OCI-LY3 (cell line): ENCODE measurements around the gene RABEPK.
"Not testable (repeated sequence)": the region's sequence is repeated elsewhere in the genome, so short reads cannot be mapped to it uniquely, and the experiment has no call there.

ENCODE experiments used
- H2AFZ ChIP-seq: fragments of 200-600, 300-600 bp; shearing (Covaris generic); 2 replicates; pipeline ENCODE4 v1.6.0; 2014; ENCODE audit warnings: antibody characterized with exemption, low read depth, low read length
- H3K27ac ChIP-seq: fragments of 200-600, 300-600 bp; sonication (generic); 2 replicates; pipeline ENCODE4 v1.5.1; 2014; ENCODE audit warnings: mild to moderate bottlenecking, low read length, moderate library complexity, mixed read lengths
- H3K27me3 ChIP-seq: fragments of 200-600, 300-600 bp; sonication (generic); 2 replicates; pipeline ENCODE4 v1.6.1; 2014; ENCODE audit warnings: low read depth, low read length, mixed read lengths
- H3K36me3 ChIP-seq: fragments of 200-600, 300-600 bp; sonication (generic); replicated peaks from 2 replicates; pipeline ENCODE3; 2014; ENCODE audit warnings: low read depth, low read length, mixed read lengths
- H3K4me1 ChIP-seq: fragments of 300-600, 200-600 bp; sonication (generic); 2 replicates; pipeline ENCODE4 v1.6.1; 2014; ENCODE audit warnings: low read length, mixed read lengths
- H3K4me2 ChIP-seq: fragments of 200-600, 300-600 bp; sonication (generic); 2 replicates; pipeline ENCODE4 v1.6.1; 2014; ENCODE audit warnings: low read length, mixed read lengths
- H3K4me3 ChIP-seq: fragments of 300-600, 200-600 bp; sonication (generic); 2 replicates; pipeline ENCODE4 v1.5.1; 2014; ENCODE audit warnings: antibody characterized with exemption, mild to moderate bottlenecking, low read length, moderate library complexity
- H3K79me2 ChIP-seq: fragments of 300-600, 200-600 bp; shearing (Covaris generic); 2 replicates; pipeline ENCODE4 v1.6.1; 2014; ENCODE audit warnings: mild to moderate bottlenecking, low read length, mixed read lengths
- H3K9ac ChIP-seq: fragments of 300-600, 200-600 bp; shearing (Covaris generic); 2 replicates; pipeline ENCODE4 v1.6.0; 2014; ENCODE audit warnings: mild to moderate bottlenecking, low read length, moderate library complexity
- H3K9me3 ChIP-seq: fragments of 200-600, 300-600 bp; shearing (Covaris generic); 2 replicates; pipeline ENCODE4 v1.6.1; 2014; ENCODE audit warnings: low read length, mixed read lengths; ENCODE audit not compliant: insufficient read depth
- H4K20me1 ChIP-seq: fragments of 200-600, 300-600 bp; sonication (generic); 2 replicates; pipeline ENCODE4 v1.6.1; 2016; ENCODE audit warnings: low read length, mixed read lengths; ENCODE audit not compliant: insufficient read depth
- EZH2phosphoT487 ChIP-seq: fragments of 200-600 bp; shearing (Covaris generic); IDR thresholded peaks from 2 replicates; pipeline ENCODE4 v1.6.1; 2018; ENCODE audit warnings: antibody characterized with exemption, mixed run types, low read depth
- TF ChIP-seq, protein P1 (sequence below): fragments of 200-600, 300-600 bp; sonication (generic); IDR thresholded peaks from 2 replicates; pipeline ENCODE4 v1.5.1; 2014; ENCODE audit warnings: antibody characterized with exemption, low read length, low read depth

RABEPK gene

DNA sequence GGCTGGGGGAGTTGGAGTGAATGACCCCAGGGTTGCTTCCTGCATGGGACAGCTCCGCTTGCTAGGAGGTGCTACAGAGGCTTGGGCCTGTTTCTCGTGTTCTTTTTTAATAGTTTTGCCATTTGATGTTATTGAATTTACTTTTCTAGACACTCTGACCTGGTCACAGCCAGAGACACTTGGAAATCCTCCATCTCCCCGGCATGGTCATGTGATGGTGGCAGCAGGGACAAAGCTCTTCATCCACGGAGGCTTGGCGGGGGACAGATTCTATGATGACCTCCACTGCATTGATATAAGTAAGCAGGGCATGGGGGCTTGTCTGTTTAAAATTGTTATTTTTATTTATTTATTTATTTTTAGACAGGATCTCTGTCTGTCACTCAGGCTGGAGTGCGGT, 27.4 kb downstream of the RABEPK start:
- no peaks in the 10 kb centered on the region for H3K4me1 ChIP-seq
- no peaks in the 10 kb centered on the region for H3K27me3 ChIP-seq
- peaks cover 7% of the 10 kb centered on the region for H3K36me3 ChIP-seq
- H3K79me2 ChIP-seq = no peaks in the 10 kb centered on the region
- TF ChIP-seq, protein P1, sequence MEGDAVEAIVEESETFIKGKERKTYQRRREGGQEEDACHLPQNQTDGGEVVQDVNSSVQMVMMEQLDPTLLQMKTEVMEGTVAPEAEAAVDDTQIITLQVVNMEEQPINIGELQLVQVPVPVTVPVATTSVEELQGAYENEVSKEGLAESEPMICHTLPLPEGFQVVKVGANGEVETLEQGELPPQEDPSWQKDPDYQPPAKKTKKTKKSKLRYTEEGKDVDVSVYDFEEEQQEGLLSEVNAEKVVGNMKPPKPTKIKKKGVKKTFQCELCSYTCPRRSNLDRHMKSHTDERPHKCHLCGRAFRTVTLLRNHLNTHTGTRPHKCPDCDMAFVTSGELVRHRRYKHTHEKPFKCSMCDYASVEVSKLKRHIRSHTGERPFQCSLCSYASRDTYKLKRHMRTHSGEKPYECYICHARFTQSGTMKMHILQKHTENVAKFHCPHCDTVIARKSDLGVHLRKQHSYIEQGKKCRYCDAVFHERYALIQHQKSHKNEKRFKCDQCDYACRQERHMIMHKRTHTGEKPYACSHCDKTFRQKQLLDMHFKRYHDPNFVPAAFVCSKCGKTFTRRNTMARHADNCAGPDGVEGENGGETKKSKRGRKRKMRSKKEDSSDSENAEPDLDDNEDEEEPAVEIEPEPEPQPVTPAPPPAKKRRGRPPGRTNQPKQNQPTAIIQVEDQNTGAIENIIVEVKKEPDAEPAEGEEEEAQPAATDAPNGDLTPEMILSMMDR = no peak
- no peak for TF ChIP-seq EZH2phosphoT487
- H2AFZ ChIP-seq = no peak overlapping the region
- H3K9me3 ChIP-seq = no peaks in the 10 kb centered on the region
- no peak overlapping the region for H3K4me3 ChIP-seq
- no peak overlapping the region for H3K4me2 ChIP-seq
- no peak overlapping the region for H3K27ac ChIP-seq
- no peaks in the 10 kb centered on the region for H4K20me1 ChIP-seq
- H3K9ac ChIP-seq = no peak overlapping the region

DNA sequence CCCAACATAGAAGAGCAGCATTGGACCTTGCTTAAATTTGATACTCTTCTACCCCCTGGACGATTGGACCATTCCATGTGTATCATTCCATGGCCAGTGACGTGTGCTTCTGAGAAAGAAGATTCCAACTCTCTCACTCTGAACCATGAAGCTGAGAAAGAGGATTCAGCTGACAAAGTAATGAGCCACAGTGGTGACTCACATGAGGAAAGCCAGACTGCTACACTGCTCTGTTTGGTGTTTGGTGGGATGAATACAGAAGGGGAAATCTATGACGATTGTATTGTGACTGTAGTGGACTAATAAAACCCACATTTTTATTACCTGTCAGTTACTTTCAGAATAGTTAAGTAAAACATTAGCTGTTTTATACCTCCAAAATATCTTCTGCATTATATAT, 33.3 kb downstream of the RABEPK start:
- no peaks in the 10 kb centered on the region for H3K9me3 ChIP-seq
- H3K36me3 ChIP-seq = peaks cover 43% of the 10 kb centered on the region
- H3K4me3 ChIP-seq = no peak overlapping the region
- no peak overlapping the region for H2AFZ ChIP-seq
- no peak overlapping the region for H3K4me2 ChIP-seq
- H3K79me2 ChIP-seq = peaks cover 39% of the 10 kb centered on the region
- peaks cover 40% of the 10 kb centered on the region for H4K20me1 ChIP-seq
- no peak overlapping the region for H3K9ac ChIP-seq
- no peak overlapping the region for H3K27ac ChIP-seq
- H3K4me1 ChIP-seq = peaks cover 7% of the 10 kb centered on the region
- TF ChIP-seq EZH2phosphoT487 = no peak
- TF ChIP-seq, protein P1 = no peak
- H3K27me3 ChIP-seq = no peaks in the 10 kb centered on the region

DNA sequence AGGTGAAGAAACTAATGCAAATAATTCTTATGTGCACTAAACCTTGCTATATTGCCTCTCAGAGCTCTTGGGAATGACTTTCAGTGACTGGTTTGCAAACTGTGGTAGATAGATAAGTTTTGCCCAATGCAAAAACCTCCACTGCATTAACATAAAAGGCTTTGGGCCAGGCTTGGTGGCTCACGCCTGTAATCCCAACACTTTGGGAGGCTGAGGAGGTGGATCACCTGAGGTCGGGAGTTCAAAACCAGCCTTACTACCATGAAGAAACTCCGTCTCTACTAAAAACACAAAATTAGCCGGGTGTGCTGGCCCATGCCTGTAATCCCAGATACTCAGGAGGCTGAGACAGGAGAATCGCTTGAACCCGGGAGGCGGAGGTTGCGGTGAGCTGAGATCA, 33.8 kb downstream of the RABEPK start:
- peaks cover 46% of the 10 kb centered on the region for H3K36me3 ChIP-seq
- H4K20me1 ChIP-seq = peaks cover 44% of the 10 kb centered on the region
- not testable (repeated sequence) for H3K27me3 ChIP-seq, H3K27ac ChIP-seq, H3K9ac ChIP-seq, H3K4me3 ChIP-seq, H3K9me3 ChIP-seq, H3K4me2 ChIP-seq, H2AFZ ChIP-seq
- H3K4me1 ChIP-seq = peaks cover 11% of the 10 kb centered on the region
- H3K79me2 ChIP-seq = peaks cover 43% of the 10 kb centered on the region

DNA sequence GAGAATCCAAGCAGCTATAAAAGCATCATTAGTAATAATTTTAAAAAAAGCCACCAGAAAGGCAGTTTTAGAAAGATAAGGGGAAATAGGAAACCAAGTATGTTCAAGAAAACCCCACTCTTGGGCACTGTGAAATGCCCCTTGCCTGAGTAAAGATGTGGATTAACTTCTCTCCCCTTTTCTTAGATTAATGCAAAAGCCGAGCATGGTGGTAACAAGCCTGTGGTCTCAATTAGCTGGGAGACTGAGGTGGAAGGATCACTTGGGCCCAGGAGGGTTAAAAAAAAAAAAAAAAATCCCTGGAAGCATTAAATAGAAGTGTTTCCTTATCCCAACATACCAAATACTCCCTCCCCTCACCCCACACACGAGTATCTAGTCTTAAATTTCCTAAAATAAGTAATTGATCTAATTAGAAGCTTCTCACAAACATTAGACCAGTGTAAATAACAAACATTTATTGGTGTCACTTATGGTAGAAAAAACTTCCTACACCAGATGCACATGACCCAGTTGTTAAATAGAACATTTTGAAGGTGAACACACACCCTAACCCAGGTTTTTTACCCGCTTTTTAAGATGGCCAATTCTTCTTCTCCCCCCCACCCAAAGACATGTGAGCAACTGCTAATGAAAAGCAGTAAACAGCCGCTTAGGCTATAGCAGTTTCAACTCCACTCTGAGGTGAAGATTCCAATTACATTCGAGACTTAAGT, 35.6 kb downstream of the RABEPK start:
- H3K9me3 ChIP-seq = no peaks in the 10 kb centered on the region
- no peak overlapping the region for H3K4me2 ChIP-seq
- no peak overlapping the region for H3K9ac ChIP-seq
- peaks cover 59% of the 10 kb centered on the region for H3K36me3 ChIP-seq
- no peaks in the 10 kb centered on the region for H3K27me3 ChIP-seq
- peaks cover 21% of the 10 kb centered on the region for H3K4me1 ChIP-seq
- H4K20me1 ChIP-seq = peaks cover 54% of the 10 kb centered on the region
- peaks cover 62% of the 10 kb centered on the region for H3K79me2 ChIP-seq
- no peak for TF ChIP-seq EZH2phosphoT487
- TF ChIP-seq, protein P1 = no peak
- no peak overlapping the region for H3K27ac ChIP-seq
- no peak overlapping the region for H2AFZ ChIP-seq
- no peak overlapping the region for H3K4me3 ChIP-seq

DNA sequence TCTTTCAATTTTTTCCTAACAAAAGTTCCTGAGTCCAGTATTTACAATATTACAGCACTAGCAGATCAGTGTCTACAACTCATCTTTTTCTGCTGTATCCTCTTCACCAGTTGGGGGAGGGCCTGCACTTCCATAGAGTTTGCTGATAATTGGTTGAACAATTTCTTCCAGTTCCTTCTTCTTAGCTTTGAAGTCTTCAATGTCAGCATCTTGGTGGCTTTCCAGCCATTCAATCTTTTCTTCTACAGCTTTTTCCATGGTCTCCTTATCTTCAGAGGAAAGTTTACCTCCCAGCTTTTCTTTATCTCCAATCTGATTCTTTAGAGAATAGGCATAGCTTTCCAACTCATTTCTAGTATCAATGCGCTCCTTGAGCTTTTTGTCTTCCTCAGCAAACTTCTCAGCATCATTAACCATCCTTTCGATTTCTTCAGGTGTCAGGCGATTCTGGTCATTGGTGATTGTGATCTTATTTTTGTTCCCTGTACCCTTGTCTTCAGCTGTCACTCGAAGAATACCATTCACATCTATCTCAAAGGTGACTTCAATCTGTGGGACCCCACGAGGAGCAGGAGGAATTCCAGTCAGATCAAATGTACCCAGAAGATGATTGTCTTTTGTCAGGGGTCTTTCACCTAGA, 36.3 kb downstream of the RABEPK start:
- not testable (repeated sequence) for H3K9me3 ChIP-seq, H3K4me3 ChIP-seq, H3K9ac ChIP-seq, H2AFZ ChIP-seq, H3K4me2 ChIP-seq, H3K27ac ChIP-seq, H3K27me3 ChIP-seq
- Histone ChIP-seq H3K36me3 (peaks cover 60% of the 10 kb centered on the region), H3K79me2 (peaks cover 66% of the 10 kb centered on the region), H4K20me1 (peaks cover 54% of the 10 kb centered on the region), H3K4me1 (peaks cover 21% of the 10 kb centered on the region)
